WERI-Rb-1 (cell line): ENCODE data around the gene PTK6.
A peak's percentile ranks its signal among the peaks of the same experiment; 100 is the strongest.

Source experiments
- DNase-seq: peaks from one replicate; pipeline ENCODE4 v3.0.0-alpha.2; 2020
- H3K27ac ChIP-seq: fragments of 250-450 bp; sonication (Bioruptor Pico); 2 replicates; pipeline ENCODE4 v1.5.1; 2020; ENCODE audit warnings: mild to moderate bottlenecking, moderate library complexity
- H3K27me3 ChIP-seq: fragments of 250-450 bp; sonication (Bioruptor Pico); 2 replicates; pipeline ENCODE4 v1.5.1; 2021; ENCODE audit warnings: mild to moderate bottlenecking, low read depth, moderate library complexity; ENCODE audit not compliant: insufficient read depth, severe bottlenecking
- H3K36me3 ChIP-seq: fragments of 250-450 bp; sonication (Bioruptor Pico); 2 replicates; pipeline ENCODE4 v1.5.1; 2020; ENCODE audit warnings: mild to moderate bottlenecking, moderate library complexity
- H3K4me3 ChIP-seq: 2 replicates; pipeline ENCODE4 v1.5.1; 2011; ENCODE audit warnings: low read depth, mild to moderate bottlenecking, control low read depth, low read length
- H3K9me3 ChIP-seq: fragments of 250-450 bp; sonication (Bioruptor Pico); 2 replicates; pipeline ENCODE4 v1.5.1; 2021; ENCODE audit warnings: mild to moderate bottlenecking, moderate library complexity; ENCODE audit not compliant: severe bottlenecking
- TF ChIP-seq, protein P1 (sequence below): IDR thresholded peaks from 2 replicates; pipeline ENCODE4 v1.5.1; 2011; ENCODE audit warnings: low read depth, mild to moderate bottlenecking, control low read depth, inconsistent platforms, low read length

PTK6 gene

GRCh38 chr20:63542031-63542559, 4.9 kb upstream of the PTK6 start:
- no peaks in the 10 kb centered on the region for H3K27me3 ChIP-seq
- no peaks in the 10 kb centered on the region for H3K9me3 ChIP-seq
- no peaks in the 10 kb centered on the region for H3K36me3 ChIP-seq
- peak; percentile 59 for DNase-seq
- TF ChIP-seq, protein P1, sequence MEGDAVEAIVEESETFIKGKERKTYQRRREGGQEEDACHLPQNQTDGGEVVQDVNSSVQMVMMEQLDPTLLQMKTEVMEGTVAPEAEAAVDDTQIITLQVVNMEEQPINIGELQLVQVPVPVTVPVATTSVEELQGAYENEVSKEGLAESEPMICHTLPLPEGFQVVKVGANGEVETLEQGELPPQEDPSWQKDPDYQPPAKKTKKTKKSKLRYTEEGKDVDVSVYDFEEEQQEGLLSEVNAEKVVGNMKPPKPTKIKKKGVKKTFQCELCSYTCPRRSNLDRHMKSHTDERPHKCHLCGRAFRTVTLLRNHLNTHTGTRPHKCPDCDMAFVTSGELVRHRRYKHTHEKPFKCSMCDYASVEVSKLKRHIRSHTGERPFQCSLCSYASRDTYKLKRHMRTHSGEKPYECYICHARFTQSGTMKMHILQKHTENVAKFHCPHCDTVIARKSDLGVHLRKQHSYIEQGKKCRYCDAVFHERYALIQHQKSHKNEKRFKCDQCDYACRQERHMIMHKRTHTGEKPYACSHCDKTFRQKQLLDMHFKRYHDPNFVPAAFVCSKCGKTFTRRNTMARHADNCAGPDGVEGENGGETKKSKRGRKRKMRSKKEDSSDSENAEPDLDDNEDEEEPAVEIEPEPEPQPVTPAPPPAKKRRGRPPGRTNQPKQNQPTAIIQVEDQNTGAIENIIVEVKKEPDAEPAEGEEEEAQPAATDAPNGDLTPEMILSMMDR: no peak
- H3K4me3 ChIP-seq: no peak overlapping the region
- H3K27ac ChIP-seq: peak overlapping the region; percentile 48

DNA sequence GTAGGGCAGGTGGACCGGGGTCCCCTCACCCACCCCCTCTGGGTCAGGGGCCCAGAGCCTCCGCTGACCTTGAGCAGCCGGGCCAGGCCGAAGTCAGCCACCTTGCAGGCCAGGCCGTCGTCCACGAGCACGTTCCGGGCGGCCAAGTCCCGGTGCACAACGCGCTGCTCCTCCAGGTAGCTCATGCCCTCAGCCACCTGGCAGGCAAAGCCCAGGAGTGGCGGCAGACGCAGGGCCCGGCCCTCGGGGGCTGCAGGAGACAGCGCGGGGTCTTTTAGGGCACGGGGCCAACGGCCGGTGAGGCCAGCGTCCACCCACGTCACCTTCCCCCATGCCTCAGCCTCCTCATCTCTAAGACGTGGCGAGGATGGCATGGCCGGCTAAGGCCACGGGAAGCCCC, 4.2 kb upstream of the PTK6 start:
- no peak for DNase-seq
- H3K4me3 ChIP-seq: no peak overlapping the region
- TF ChIP-seq, protein P1: no peak
- no peaks in the 10 kb centered on the region for H3K36me3 ChIP-seq
- H3K27ac ChIP-seq: peak overlapping the region; percentile 48
- H3K27me3 ChIP-seq: no peaks in the 10 kb centered on the region
- H3K9me3 ChIP-seq: no peaks in the 10 kb centered on the region

- H3K27ac ChIP-seq: no peak overlapping the region
- H3K27me3 ChIP-seq: no peaks in the 10 kb centered on the region
- no peaks in the 10 kb centered on the region for H3K9me3 ChIP-seq
- TF ChIP-seq, protein P1: no peak
- no peak overlapping the region for H3K4me3 ChIP-seq
- no peaks in the 10 kb centered on the region for H3K36me3 ChIP-seq
- DNase-seq: no peak
These were observed 3.4 kb upstream of the PTK6 start for GRCh38 chr20:63540417-63541186.

DNA sequence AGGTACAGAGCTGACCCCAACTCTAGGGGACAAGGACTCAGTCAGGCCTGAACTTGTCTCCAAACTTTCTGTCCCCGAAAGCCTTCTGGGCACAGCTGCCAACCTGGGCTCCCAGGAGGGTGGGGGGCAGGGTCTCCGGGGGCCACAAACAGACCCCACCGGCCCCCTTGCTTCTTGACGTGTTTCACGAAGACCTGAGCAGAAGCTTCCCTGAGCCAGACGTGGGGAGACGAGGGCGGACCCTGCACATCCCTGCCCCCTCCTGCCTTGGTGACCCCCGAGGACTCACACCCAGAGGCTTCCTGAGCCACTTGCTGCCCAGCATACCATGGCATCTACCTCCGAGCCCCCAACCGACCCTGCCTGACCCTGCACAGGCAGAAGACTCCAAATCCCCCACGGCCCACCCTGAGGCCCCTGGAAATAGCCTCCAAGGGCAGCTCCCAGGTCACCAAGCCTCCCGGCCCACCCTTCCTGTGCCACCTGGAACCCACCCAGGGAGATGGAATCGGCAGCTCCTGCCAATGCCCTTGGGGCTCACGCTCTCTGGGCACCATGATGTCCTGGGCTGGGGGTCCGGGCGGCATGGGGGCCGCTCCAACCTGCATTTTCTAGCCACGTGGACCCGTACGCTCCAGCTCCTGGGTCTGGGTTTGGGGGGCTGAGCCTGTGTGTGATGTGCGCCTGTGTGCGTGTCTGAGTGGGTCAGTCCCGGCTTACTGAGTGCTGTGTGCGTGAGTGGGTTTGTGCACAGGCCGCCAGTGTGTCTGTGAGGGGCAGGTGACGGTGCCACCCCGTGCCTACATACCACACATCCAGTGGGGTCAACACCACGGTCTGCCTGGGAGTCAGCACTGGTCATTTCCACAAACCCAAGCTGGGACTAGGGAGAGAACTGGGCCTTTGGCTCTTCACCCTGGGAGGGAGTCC, 2.5 kb upstream of the PTK6 start:
- DNase-seq: no peak
- Histone ChIP-seq H3K36me3 (no peaks in the 10 kb centered on the region), H3K27me3 (no peaks in the 10 kb centered on the region), H3K27ac (peak overlapping the region; percentile 26), H3K4me3 (no peak overlapping the region), H3K9me3 (no peaks in the 10 kb centered on the region)
- TF ChIP-seq, protein P1: no peak

DNA sequence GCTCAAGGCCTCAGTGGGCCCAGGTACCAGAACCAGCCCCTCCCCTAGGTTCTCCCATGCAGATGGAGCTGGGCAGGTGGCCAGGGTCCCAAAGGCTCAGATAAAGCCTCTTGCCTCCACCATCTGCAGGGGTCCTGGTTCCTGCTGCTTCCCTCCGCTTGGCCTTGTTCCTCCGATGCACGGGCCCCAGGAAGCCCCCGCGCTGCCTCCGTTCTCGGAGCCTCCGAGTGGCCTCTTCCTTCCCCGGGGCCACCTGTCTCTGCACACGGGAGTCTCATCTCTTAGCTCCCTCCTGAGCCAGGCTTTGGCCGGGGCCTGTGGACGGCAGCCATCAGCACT, 1.9 kb upstream of the PTK6 start:
- no peak for DNase-seq
- no peaks in the 10 kb centered on the region for H3K36me3 ChIP-seq
- TF ChIP-seq, protein P1: no peak
- peak overlapping the region; percentile 26 for H3K27ac ChIP-seq
- H3K27me3 ChIP-seq: no peaks in the 10 kb centered on the region
- H3K4me3 ChIP-seq: no peak overlapping the region
- no peaks in the 10 kb centered on the region for H3K9me3 ChIP-seq
